ENCODE data around the gene TLX1. TPM values are rescaled to one million over a fixed set of nuclear protein-coding genes. Genes with fewer than 3 reads are reported as not detected.

The TLX1 gene
- total RNA-seq, 1 experiment from 2014 or later: not detected

DNA sequence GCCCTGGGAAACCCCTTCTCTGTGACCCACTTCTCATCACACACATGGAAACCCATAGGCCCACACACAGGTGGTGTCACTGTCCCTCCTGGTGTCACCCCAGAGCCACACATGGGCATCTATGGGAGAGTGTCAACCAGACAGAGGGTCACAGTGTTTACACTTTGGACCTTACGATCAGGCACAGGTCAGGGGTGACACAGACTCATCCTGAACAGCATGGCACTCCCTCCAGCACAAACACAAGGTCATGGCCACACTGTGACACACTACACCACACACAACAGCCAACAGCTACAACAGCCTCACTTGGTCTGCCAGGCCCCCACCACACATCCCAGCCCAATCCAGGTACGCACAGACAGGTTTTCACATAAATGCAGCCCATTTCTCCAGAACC is 6.2 kb downstream of the TLX1 start:
- no peak overlapping the region for H3K27ac Mint-ChIP-seq (ENCODE audit: low read depth, unreplicated experiment)
- intact Hi-C loops (cut with micrococcal nuclease): no loop called here
- no peaks in the 10 kb centered on the region for H3K36me3 Mint-ChIP-seq (ENCODE audit: insufficient read depth, unreplicated experiment)
- H3K4me3 Mint-ChIP-seq (ENCODE audit: unreplicated experiment): no peak overlapping the region
- ChIA-PET CTCF (interaction anchor here (8.6 kb wide), 1 partner anchor 40 kb away, joined by 419 read pairs; no protein-coding TSS in a partner anchor), POLR2A (interaction anchor here (2.3 kb wide), 1 partner anchor 70 kb away, joined by 4 read pairs; no protein-coding TSS in a partner anchor)
- no peak for DNase-seq (ENCODE audit: unreplicated experiment)
- H3K27me3 Mint-ChIP-seq (ENCODE audit: insufficient read depth, unreplicated experiment): peaks cover 45% of the 10 kb centered on the region
- peaks cover 11% of the 10 kb centered on the region for H3K4me1 Mint-ChIP-seq (ENCODE audit: insufficient read depth, unreplicated experiment)
- no peaks in the 10 kb centered on the region for H3K9me3 Mint-ChIP-seq (ENCODE audit: unreplicated experiment)
- no TSS peak for BruUV-seq (replicated peaks)
- TF ChIP-seq, protein P1, sequence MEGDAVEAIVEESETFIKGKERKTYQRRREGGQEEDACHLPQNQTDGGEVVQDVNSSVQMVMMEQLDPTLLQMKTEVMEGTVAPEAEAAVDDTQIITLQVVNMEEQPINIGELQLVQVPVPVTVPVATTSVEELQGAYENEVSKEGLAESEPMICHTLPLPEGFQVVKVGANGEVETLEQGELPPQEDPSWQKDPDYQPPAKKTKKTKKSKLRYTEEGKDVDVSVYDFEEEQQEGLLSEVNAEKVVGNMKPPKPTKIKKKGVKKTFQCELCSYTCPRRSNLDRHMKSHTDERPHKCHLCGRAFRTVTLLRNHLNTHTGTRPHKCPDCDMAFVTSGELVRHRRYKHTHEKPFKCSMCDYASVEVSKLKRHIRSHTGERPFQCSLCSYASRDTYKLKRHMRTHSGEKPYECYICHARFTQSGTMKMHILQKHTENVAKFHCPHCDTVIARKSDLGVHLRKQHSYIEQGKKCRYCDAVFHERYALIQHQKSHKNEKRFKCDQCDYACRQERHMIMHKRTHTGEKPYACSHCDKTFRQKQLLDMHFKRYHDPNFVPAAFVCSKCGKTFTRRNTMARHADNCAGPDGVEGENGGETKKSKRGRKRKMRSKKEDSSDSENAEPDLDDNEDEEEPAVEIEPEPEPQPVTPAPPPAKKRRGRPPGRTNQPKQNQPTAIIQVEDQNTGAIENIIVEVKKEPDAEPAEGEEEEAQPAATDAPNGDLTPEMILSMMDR (IDR thresholded peaks at IDR 0.05; ENCODE audit: unreplicated experiment): no peak

DNA sequence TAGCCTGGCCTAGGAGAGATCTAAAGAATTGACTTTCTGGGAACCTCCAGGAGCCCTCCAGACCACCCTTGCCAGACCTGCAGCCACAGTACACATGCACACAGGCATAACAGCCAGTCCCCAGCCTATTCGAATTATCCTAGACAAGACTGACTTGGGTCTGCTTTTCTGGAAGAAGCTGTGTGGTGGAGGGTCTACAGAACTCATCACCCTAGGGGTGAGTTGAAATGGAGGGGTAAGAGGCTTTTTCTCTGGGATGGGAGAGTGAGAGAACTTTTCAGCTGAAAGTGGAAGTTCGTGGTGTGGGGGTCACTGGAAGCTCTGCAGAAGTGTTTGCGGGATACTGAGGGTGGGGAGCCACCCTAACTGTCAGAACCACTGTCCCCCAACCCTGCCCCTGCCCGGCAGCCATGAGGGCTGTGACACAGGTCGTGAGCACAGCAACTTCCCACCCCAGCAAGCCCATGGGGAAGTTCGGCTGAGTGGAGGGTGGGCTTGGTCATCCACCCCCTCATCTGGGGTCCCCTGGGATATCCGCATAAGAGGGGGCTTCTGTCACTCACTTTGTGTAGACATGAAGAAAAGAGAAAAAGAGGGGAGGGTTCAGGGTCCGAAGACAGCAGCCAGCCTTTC is 7.8 kb downstream of the TLX1 start:
- Mint-ChIP-seq H3K9me3 (ENCODE audit: unreplicated experiment) (no peaks in the 10 kb centered on the region), H3K36me3 (ENCODE audit: insufficient read depth, unreplicated experiment) (no peaks in the 10 kb centered on the region), H3K27me3 (ENCODE audit: insufficient read depth, unreplicated experiment) (peaks cover 36% of the 10 kb centered on the region), H3K4me3 (ENCODE audit: unreplicated experiment) (no peak overlapping the region), H3K4me1 (ENCODE audit: insufficient read depth, unreplicated experiment) (peaks cover 16% of the 10 kb centered on the region), H3K27ac (ENCODE audit: low read depth, unreplicated experiment) (no peak overlapping the region)
- ChIA-PET CTCF (interaction anchor here (0.6 to 8.6 kb wide), 3 partner anchors 42 to 80 kb away, joined by 3 to 419 read pairs (median 6); no protein-coding TSS in a partner anchor), POLR2A (interaction anchor here (0.7 to 2.3 kb wide), 2 partner anchors 34 to 71 kb away, joined by 3 to 4 read pairs; no protein-coding TSS in a partner anchor)
- DNase-seq (ENCODE audit: unreplicated experiment): no peak
- intact Hi-C loops (cut with micrococcal nuclease): no loop called here
- TF ChIP-seq, protein P1 (IDR thresholded peaks at IDR 0.05; ENCODE audit: unreplicated experiment): no peak
- no TSS peak for BruUV-seq (replicated peaks)

DNA sequence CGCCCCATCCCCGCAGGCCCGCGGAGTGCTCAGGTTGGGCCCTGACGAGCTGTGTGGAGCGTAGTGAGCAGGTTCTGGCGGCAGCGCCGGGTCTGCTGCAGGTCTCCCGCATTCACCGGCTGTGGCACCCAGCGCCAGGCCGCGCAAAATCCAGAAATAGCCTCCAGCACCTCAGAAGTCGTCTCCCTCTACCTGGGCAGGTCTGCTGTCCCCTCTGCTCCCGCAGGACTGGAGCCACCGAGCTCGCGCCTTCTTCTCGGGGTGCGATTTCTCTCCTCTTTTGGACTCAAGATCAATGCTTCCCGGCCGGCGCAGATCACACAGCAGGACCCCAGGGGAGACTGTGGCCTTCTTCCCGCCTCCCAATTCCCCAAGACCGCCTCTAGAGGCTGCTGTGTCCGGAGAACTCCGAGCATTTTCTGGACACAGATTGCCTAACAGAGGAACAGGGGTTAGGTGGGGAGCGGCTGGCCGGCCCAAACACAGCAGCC is 8.4 kb downstream of the TLX1 start:
- CTCF ChIA-PET: interaction anchor here (0.6 to 8.6 kb wide), 4 partner anchors 14 to 81 kb away, joined by 3 to 419 read pairs (median 70); partner anchors contain the start of gene KAZALD1
- no peak overlapping the region for H3K4me3 Mint-ChIP-seq (ENCODE audit: unreplicated experiment)
- POLR2A ChIA-PET: interaction anchor here (2.3 kb wide), 1 partner anchor 72 kb away, joined by 4 read pairs; no protein-coding TSS in a partner anchor
- H3K36me3 Mint-ChIP-seq (ENCODE audit: insufficient read depth, unreplicated experiment): no peaks in the 10 kb centered on the region
- BruUV-seq (replicated peaks): no TSS peak
- intact Hi-C loops (cut with micrococcal nuclease): no loop called here
- peaks cover 16% of the 10 kb centered on the region for H3K4me1 Mint-ChIP-seq (ENCODE audit: insufficient read depth, unreplicated experiment)
- TF ChIP-seq, protein P1 (IDR thresholded peaks at IDR 0.05; ENCODE audit: unreplicated experiment): peak; percentile 8
- H3K27me3 Mint-ChIP-seq (ENCODE audit: insufficient read depth, unreplicated experiment): peaks cover 38% of the 10 kb centered on the region
- H3K27ac Mint-ChIP-seq (ENCODE audit: low read depth, unreplicated experiment): no peak overlapping the region
- DNase-seq (ENCODE audit: unreplicated experiment): no peak
- no peaks in the 10 kb centered on the region for H3K9me3 Mint-ChIP-seq (ENCODE audit: unreplicated experiment)

DNA sequence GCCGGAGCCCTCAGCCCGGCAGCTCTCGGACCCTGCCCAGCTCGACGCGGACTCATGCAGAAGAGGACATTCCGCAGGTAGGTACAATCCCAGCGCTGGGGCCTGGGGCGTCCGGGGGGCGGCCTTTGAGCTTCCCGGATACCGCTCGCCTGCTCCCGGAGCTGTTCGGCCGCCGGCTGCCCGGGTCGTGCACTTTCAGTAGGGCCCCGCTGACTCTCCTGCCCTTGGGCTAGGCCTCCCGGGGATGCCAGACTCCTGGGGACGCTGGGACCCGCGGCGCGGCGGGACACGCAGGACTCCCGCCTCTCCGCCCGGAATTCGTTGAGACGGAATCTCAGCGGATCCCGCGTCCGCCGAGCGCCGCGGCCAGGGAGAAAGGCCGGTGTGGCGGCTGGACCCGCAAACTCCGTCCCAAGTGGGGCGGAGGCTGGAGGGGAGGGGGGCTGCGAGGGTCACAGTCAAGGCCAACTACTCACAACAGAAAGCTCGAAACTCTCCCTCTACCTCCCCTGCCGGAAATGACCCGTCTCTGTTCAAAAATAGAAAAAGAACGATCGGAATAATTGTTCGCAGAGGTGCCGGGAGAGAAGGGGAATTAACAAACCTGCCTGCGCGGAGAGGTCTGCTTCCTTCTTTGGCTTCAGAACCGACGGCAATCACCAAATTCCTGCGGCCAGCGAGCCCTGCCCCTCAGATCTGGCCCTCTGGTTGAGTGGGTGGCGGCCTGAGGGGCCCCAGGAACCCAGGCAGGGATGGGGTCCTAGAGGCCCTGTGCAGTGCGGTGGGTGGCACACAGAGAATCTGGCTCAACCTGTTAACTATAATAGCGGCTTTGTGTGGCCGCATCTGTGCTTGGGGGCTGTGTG is 9.2 kb downstream of the TLX1 start:
- no peaks in the 10 kb centered on the region for H3K36me3 Mint-ChIP-seq (ENCODE audit: insufficient read depth, unreplicated experiment)
- ChIA-PET CTCF (interaction anchor here (1.8 to 8.6 kb wide), 8 partner anchors 11 to 99 kb away, joined by 6 to 419 read pairs (median 22); partner anchors contain the start of gene KAZALD1), POLR2A (no interaction called here)
- peaks cover 16% of the 10 kb centered on the region for H3K4me1 Mint-ChIP-seq (ENCODE audit: insufficient read depth, unreplicated experiment)
- DNase-seq (ENCODE audit: unreplicated experiment): no peak
- H3K27me3 Mint-ChIP-seq (ENCODE audit: insufficient read depth, unreplicated experiment): peaks cover 38% of the 10 kb centered on the region
- intact Hi-C loops (cut with micrococcal nuclease): no loop called here
- no TSS peak for BruUV-seq (replicated peaks)
- TF ChIP-seq, protein P1 (IDR thresholded peaks at IDR 0.05; ENCODE audit: unreplicated experiment): no peak
- H3K9me3 Mint-ChIP-seq (ENCODE audit: unreplicated experiment): no peaks in the 10 kb centered on the region
- no peak overlapping the region for H3K27ac Mint-ChIP-seq (ENCODE audit: low read depth, unreplicated experiment)
- H3K4me3 Mint-ChIP-seq (ENCODE audit: unreplicated experiment): no peak overlapping the region

Data from MCF 10A (cell line).